Neural crest cell (in vitro differentiated cells): ENCODE data around the gene CSNK2A2. TPM values are rescaled to one million over a fixed set of nuclear protein-coding genes. Genes with fewer than 3 reads are reported as not detected.

Experiments
- DNase-seq: peaks from one replicate; pipeline ENCODE4 v3.0.0; 2021; ENCODE audit warnings: low read depth, mixed read lengths, low spot score
- H3K27ac Mint-ChIP-seq: one replicate; pipeline ENCODE4 v1.8.0; 2021; ENCODE audit warnings: mild to moderate bottlenecking, mixed read lengths; ENCODE audit not compliant: unreplicated experiment
- H3K27me3 Mint-ChIP-seq: 2 replicates; pipeline ENCODE4 v1.8.0; 2021; ENCODE audit warnings: low read depth, mild to moderate bottlenecking, mixed read lengths
- H3K36me3 Mint-ChIP-seq: 2 replicates; pipeline ENCODE4 v1.8.0; 2021; ENCODE audit warnings: low read depth, mild to moderate bottlenecking, mixed read lengths
- H3K4me1 Mint-ChIP-seq: 2 replicates; pipeline ENCODE4 v1.8.0; 2021; ENCODE audit warnings: mixed read lengths
- H3K4me3 Mint-ChIP-seq: one replicate; pipeline ENCODE4 v1.8.0; 2021; ENCODE audit warnings: mild to moderate bottlenecking, mixed read lengths
- H3K9me3 Mint-ChIP-seq: 2 replicates; pipeline ENCODE4 v1.8.0; 2021; ENCODE audit warnings: mixed read lengths
- long read RNA-seq: library from polyadenylated mRNA; unstranded; transcript quantifications from one replicate; pipeline ENCODE4 v2.0.0, GENCODE V29; 2020
- total RNA-seq: library from RNA; stranded (reverse); gene quantifications from 2 replicates; pipeline ENCODE4 v1.2.1, GENCODE V29; 2021
- TF ChIP-seq, protein P1 (sequence below): fragments of 200-600 bp; sonication (generic); conservative IDR thresholded peaks from 2 replicates; pipeline ENCODE4 v1.5.0; 2021; ENCODE audit warnings: antibody characterized with exemption, mild to moderate bottlenecking

The CSNK2A2 gene
- 116 and 118 TPM in 2 replicates for total RNA-seq
- long read RNA-seq, partial matches to known transcripts = 2 of 26 reads
- long read RNA-seq, other reads (novel, unspliced or antisense) = 24 of 26 reads

DNA sequence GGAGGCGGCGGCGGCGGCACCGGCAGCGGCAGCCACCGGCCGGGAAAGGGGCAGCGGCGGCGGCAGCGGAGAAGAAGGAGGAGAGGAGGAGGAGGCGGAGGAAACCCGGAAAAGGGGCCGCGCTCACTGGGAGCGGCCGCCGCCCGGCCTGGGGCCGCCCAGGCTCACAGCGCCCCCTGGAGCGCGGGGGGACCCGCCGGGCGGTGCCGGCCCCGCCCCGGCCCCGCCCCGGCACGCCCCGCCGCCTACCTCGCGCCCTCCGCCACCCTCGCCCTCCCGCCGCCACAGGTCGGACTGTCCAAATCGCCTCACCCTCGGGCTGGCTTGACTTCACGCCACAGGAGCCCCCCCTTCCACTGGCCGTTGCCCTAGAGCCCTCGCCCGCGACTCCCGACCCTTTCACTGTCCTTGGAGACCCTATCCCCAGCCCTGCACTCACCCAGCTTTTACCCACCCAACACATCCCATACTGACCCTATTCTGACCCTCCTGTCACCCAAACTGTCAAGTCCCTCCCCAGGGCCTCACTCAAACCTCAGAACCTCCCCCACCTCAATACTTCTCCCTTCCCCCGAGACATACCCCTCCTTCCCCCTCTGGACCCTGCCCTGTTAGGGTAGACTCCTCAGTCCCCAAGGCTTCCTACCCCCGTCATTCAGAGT, at the start of gene CSNK2A2:
Gene CSNK2A2 (minus strand): TSS at position 85 of the 662 bp plus-strand sequence. CDS start 370 bp downstream, outside the sequence.
- TF ChIP-seq, protein P1, sequence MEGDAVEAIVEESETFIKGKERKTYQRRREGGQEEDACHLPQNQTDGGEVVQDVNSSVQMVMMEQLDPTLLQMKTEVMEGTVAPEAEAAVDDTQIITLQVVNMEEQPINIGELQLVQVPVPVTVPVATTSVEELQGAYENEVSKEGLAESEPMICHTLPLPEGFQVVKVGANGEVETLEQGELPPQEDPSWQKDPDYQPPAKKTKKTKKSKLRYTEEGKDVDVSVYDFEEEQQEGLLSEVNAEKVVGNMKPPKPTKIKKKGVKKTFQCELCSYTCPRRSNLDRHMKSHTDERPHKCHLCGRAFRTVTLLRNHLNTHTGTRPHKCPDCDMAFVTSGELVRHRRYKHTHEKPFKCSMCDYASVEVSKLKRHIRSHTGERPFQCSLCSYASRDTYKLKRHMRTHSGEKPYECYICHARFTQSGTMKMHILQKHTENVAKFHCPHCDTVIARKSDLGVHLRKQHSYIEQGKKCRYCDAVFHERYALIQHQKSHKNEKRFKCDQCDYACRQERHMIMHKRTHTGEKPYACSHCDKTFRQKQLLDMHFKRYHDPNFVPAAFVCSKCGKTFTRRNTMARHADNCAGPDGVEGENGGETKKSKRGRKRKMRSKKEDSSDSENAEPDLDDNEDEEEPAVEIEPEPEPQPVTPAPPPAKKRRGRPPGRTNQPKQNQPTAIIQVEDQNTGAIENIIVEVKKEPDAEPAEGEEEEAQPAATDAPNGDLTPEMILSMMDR = peak; percentile 57
- Mint-ChIP-seq H3K9me3 (no peaks in the 10 kb centered on the region), H3K4me1 (peaks cover 24% of the 10 kb centered on the region), H3K36me3 (peaks cover 5% of the 10 kb centered on the region), H3K27me3 (peaks cover 35% of the 10 kb centered on the region), H3K27ac (peak within 1 kb of the TSS; percentile 58), H3K4me3 (peak within 1 kb of the TSS; percentile 96)
- peak; percentile 54 for DNase-seq

DNA sequence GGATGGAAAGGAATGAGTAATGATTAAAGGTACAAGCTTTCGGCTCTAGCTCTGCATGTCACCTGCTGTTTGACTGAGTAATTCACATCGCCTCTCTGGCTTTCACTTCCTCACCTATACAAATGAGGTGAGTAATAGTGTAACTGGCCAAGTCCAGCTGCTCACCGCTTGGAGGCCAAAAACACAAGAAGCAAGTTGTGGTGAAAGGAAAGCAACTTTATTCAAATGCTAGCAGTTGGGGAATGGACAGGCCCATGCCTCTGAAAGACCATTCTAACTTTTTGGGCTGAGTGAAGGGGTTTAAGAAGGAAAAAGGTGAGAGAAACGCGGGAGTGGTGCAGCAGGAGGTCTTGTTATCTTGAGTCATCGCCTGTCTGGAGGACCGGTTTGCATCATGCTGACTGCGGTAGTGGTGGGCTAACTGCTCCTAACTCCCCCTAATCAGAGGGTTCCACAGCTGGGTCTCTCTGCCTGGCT, 45.7 kb upstream of the CSNK2A2 start:
- Mint-ChIP-seq H3K36me3 (no peaks in the 10 kb centered on the region), H3K27me3 (peaks cover 57% of the 10 kb centered on the region), H3K27ac (no peak overlapping the region), H3K9me3 (no peaks in the 10 kb centered on the region), H3K4me3 (no peak overlapping the region), H3K4me1 (no peaks in the 10 kb centered on the region)
- TF ChIP-seq, protein P1 = no peak
- DNase-seq = no peak

DNA sequence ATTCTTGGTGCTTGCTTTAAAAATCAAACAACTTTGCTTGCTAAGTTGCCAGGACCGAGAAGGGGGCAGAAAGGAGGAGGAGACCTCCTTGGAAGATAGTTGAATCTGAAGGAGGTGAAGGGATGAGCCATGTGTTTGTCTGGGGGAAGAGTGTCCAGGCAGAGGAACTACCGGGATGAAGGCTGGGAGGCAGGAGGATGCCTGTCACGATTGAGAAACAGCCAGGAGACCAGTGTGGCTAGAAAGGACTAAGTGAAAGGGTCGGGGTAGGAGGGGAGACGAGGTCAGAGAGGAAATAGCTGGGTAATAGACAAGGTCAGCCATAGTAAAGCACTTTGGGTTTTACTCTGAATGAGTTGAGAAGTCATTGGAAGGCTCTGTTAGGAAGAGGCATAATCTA, 38.9 kb upstream of the CSNK2A2 start:
- H3K27ac Mint-ChIP-seq = no peak overlapping the region
- no peak for DNase-seq
- peaks cover 14% of the 10 kb centered on the region for H3K4me1 Mint-ChIP-seq
- no peaks in the 10 kb centered on the region for H3K9me3 Mint-ChIP-seq
- no peak overlapping the region for H3K4me3 Mint-ChIP-seq
- TF ChIP-seq, protein P1 = no peak
- no peaks in the 10 kb centered on the region for H3K36me3 Mint-ChIP-seq
- peaks cover 65% of the 10 kb centered on the region for H3K27me3 Mint-ChIP-seq

DNA sequence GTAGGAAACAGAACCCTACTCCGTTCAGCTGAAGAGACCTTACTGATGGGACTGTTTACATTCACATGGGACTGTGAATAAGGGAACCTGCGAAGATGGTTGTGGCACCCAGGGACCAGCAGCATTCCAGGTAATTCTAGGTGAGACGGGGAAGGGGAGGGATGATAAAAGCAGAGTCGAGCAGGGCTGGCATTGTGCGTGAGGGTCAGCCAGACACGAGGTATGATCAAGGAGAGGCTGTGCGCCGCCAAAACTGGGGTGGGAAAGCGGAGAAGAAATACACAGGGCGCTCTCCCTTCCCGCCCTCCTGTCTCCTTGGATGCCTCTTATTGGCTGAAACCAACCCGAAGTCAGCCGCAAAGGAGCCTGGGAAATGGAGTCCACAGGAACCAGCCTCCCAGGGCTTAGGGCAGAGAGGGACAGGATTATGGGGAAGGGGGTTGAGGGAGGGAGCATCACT, 38.4 kb upstream of the CSNK2A2 start:
- peaks cover 14% of the 10 kb centered on the region for H3K4me1 Mint-ChIP-seq
- TF ChIP-seq, protein P1 = no peak
- peaks cover 62% of the 10 kb centered on the region for H3K27me3 Mint-ChIP-seq
- no peaks in the 10 kb centered on the region for H3K9me3 Mint-ChIP-seq
- no peaks in the 10 kb centered on the region for H3K36me3 Mint-ChIP-seq
- DNase-seq = peak; percentile 65
- peak overlapping the region; percentile 75 for H3K27ac Mint-ChIP-seq
- peak overlapping the region; percentile 91 for H3K4me3 Mint-ChIP-seq

DNA sequence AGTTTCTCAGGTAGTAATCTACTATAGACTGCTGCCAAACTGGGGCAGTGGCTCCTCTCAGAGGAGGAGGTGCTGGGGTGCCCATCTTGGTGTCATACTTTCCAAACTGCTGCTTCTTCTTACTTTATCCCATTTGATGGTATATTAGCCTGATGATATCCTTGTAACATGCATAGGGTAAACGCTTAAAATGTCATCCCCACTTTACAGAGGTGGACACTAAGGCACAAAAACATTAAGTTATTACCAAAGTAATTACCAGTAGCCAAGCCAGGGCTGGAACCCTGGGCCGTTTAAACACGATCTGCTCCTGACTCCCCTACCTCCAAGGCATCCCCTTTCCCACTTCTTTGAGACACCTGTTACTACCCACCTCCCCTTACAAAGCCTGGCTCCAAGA, 37.8 kb upstream of the CSNK2A2 start:
- Mint-ChIP-seq H3K4me3 (peak overlapping the region; percentile 91), H3K27me3 (peaks cover 66% of the 10 kb centered on the region), H3K36me3 (no peaks in the 10 kb centered on the region), H3K9me3 (no peaks in the 10 kb centered on the region), H3K4me1 (peaks cover 14% of the 10 kb centered on the region), H3K27ac (no peak overlapping the region)
- DNase-seq = no peak
- TF ChIP-seq, protein P1 = no peak
